Osteocyte (in vitro differentiated cells): ENCODE measurements around the gene TGFA. TPM values are rescaled to one million over a fixed set of nuclear protein-coding genes. Genes with fewer than 3 reads are reported as not detected.

Experiments
- DNase-seq: peaks from one replicate; pipeline ENCODE4 v3.0.0; 2021; ENCODE audit warnings: mixed read lengths; ENCODE audit not compliant: unreplicated experiment; ENCODE audit errors: extremely low spot score
- H3K27ac Mint-ChIP-seq: one replicate; pipeline ENCODE4 v1.8.0; 2021; ENCODE audit warnings: mild to moderate bottlenecking, mixed read lengths; ENCODE audit not compliant: unreplicated experiment
- H3K27me3 Mint-ChIP-seq: one replicate; pipeline ENCODE4 v1.8.0; 2021; ENCODE audit warnings: mixed read lengths; ENCODE audit not compliant: unreplicated experiment
- H3K36me3 Mint-ChIP-seq: one replicate; pipeline ENCODE4 v1.8.0; 2021; ENCODE audit warnings: mixed read lengths; ENCODE audit not compliant: unreplicated experiment
- H3K4me1 Mint-ChIP-seq: one replicate; pipeline ENCODE4 v1.8.0; 2021; ENCODE audit warnings: mixed read lengths; ENCODE audit not compliant: unreplicated experiment
- H3K4me3 Mint-ChIP-seq: one replicate; pipeline ENCODE4 v1.8.0; 2021; ENCODE audit warnings: mild to moderate bottlenecking, moderate library complexity, mixed read lengths; ENCODE audit not compliant: unreplicated experiment
- H3K9me3 Mint-ChIP-seq: one replicate; pipeline ENCODE4 v1.8.0; 2021; ENCODE audit warnings: mixed read lengths; ENCODE audit not compliant: unreplicated experiment
- CTCF ChIP-seq: fragments of 200-600 bp; sonication (generic); IDR thresholded peaks from 2 replicates; pipeline ENCODE4 v1.5.0; 2021; ENCODE audit warnings: antibody characterized with exemption, mild to moderate bottlenecking, moderate library complexity
- total RNA-seq: library from RNA; stranded (reverse); gene quantifications from 2 replicates; pipeline ENCODE4 v1.2.1, GENCODE V29; 2021

TGFA gene
- total RNA-seq, 1 donor from 2014 or later = 0.08 TPM

GRCh38 chr2:70474256-70474848 is 79.3 kb downstream of the TGFA start:
- Mint-ChIP-seq H3K36me3 (no peaks in the 10 kb centered on the region), H3K27me3 (peaks cover 41% of the 10 kb centered on the region), H3K9me3 (no peaks in the 10 kb centered on the region), H3K27ac (no peak overlapping the region), H3K4me3 (no peak overlapping the region), H3K4me1 (no peaks in the 10 kb centered on the region)
- no peak for TF ChIP-seq CTCF
- peak; percentile 21 for DNase-seq

DNA sequence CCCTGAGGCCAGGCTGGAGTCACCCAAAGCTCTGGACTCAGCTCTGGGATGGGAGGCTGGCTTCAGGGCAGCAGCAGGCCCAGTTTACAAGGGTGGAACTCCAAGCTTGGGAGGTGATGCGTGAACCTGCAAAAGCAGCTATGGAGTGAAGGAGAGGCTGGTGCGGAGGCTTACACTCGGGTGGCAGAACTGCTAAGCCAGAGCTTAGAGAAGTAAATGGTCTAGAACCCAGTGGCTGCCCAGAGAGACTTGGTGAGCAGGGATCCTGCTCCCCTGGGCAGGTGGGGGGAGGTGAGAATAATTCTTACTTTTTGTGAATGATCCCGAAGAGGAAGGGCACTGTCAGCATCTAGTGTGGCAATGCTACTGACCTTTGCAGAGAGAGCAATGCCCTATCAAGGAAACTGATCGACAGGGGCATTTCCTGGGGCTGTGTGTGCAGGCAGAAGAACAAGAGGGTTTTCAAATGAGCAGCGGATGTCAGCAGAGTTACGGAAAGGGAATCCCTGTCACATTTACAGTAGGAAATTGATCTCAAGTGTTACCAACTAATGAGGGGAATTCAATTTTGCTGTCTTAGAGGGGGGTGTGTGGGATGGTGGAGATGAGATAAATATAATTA is 80.4 kb downstream of the TGFA start:
- Mint-ChIP-seq H3K36me3 (no peaks in the 10 kb centered on the region), H3K27me3 (peaks cover 40% of the 10 kb centered on the region), H3K27ac (no peak overlapping the region), H3K9me3 (no peaks in the 10 kb centered on the region), H3K4me3 (no peak overlapping the region), H3K4me1 (no peaks in the 10 kb centered on the region)
- DNase-seq = peak; percentile 72
- TF ChIP-seq CTCF = no peak

DNA sequence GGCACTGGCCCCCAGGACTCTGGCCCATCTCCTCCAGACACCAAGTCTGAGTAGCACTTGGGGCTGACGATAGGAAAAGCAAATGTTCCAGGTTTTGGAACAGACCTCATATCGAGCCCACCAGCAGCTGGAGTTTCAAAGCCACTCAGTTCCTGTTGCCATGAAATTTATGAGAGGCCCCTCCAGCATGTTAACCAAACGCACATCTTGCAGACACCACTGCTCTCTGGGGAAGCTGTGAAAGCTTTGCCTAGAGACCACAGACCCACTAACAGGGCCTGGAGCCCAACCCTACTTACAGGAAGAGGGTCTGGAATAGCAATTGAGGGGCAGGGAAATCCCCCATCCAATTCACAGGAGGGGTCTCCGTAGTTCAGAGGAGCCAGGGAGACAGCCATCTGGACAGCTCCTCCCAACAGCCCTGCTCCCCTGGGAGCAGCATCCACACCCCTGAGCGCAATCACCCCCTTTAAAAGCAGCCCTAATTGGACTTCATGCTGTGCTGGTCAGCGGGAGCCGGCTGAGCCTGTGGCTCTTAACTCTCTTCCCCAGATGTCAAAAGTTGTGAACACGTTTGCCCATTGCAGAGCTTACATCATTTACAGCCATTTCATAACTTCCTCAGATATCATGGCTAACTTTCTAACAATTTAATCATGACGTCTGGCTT is 81.3 kb downstream of the TGFA start:
- DNase-seq = peak; percentile 53
- Mint-ChIP-seq H3K27ac (no peak overlapping the region), H3K9me3 (no peaks in the 10 kb centered on the region), H3K36me3 (no peaks in the 10 kb centered on the region), H3K27me3 (peaks cover 41% of the 10 kb centered on the region), H3K4me1 (no peaks in the 10 kb centered on the region), H3K4me3 (no peak overlapping the region)
- TF ChIP-seq CTCF = no peak

GRCh38 chr2:70471129-70471528 is 82.5 kb downstream of the TGFA start:
- no peak overlapping the region for H3K27ac Mint-ChIP-seq
- H3K27me3 Mint-ChIP-seq = peaks cover 34% of the 10 kb centered on the region
- peak; percentile 64 for DNase-seq
- H3K4me1 Mint-ChIP-seq = no peaks in the 10 kb centered on the region
- H3K9me3 Mint-ChIP-seq = no peaks in the 10 kb centered on the region
- H3K4me3 Mint-ChIP-seq = no peak overlapping the region
- no peak for TF ChIP-seq CTCF
- no peaks in the 10 kb centered on the region for H3K36me3 Mint-ChIP-seq

- H3K36me3 Mint-ChIP-seq = no peaks in the 10 kb centered on the region
- no peak for TF ChIP-seq CTCF
These were observed 83.7 kb downstream of the TGFA start for GRCh38 chr2:70469961-70470360.

More at GRCh38 chr2:70469961-70470360, 83.7 kb downstream of the TGFA start:
- Mint-ChIP-seq H3K27me3 (peaks cover 30% of the 10 kb centered on the region), H3K27ac (no peak overlapping the region), H3K4me1 (no peaks in the 10 kb centered on the region), H3K9me3 (no peaks in the 10 kb centered on the region), H3K4me3 (no peak overlapping the region)
- peak; percentile 15 for DNase-seq
